Stimulated activated CD8-positive, alpha-beta memory T cell treated with anti-CD3 and anti-CD28 coated beads, Interleukin-7, amount 100 ng/mL, for 48 hours (primary cell): ENCODE data around the gene MCTP1.

Experiments
- DNase-seq, 2 donors: peaks; one replicate each; pipeline ENCODE4 v3.0.0-alpha.2; 2020; ENCODE audit warnings: low read depth in 1 of 2; ENCODE audit errors: extremely low read depth in 1 of 2

Gene MCTP1

GRCh38 chr5:94740286-94740685 is 544.6 kb downstream of the MCTP1 start:
- DNase-seq = no peak

- no peak for DNase-seq
Observed at GRCh38 chr5:94736498-94736897, 548.4 kb downstream of the MCTP1 start.

- no peak for DNase-seq
Observed at GRCh38 chr5:94731471-94731870, 553.4 kb downstream of the MCTP1 start.

DNA sequence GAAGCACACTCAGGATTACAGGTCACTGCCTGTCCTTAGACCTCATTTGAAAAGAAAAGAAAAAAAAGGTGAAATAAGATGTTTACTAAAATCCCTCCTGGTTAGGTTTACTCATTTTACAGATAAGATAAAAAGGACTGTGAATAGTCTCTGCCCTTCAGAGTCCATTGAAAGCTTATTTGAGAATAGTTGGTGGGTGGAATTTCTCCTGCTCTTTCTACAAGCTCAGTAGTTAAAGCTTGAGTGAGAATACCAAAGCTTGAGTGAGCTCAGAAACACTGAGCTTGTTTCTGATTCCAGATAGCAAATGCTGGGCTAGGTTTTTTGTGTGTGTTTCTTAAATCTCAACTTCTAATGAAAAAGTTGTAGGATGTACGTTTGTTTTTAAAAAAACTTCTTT is 559.8 kb downstream of the MCTP1 start:
- DNase-seq = no peak

- no peak for DNase-seq
Observed at GRCh38 chr5:94715768-94716167, 569.1 kb downstream of the MCTP1 start.

DNA sequence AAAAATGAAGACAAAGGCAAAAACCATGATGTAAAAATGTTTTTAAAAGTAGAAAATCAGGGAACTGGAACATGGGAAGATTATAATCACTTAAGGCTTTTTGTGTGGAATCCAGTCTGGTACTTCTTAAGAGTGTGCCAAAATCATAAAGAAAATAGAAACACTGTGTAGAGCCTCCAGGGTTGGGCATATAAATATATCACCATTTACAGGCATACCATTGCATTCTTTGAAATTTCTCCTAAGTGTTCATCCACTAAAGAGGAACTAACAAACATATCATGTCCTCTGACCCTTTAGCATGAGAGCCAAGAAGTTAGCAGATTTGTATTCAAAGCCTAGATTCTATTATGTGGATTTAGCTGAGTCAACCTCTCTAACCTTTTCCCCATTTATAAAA is 573.1 kb downstream of the MCTP1 start:
- DNase-seq = no peak

DNA sequence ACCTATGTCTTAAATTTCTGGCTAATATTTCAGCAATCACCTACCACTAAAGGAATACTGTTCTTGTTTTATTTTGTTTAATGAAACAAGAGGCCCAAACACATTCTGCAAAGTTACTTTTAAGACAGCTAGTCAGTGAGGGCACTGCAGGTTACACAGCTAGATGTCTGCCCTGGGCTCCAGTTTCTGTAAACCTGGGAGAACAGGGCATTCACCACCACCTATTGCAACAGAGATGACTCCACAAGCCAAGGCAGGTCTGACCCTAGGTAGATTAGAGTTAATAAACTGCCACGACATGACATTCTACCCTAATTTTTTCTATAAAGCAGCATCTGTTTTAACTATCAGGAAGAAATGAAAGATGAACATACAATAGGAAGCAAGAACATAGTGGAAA is 575.6 kb downstream of the MCTP1 start:
- DNase-seq = no peak

- no peak for DNase-seq
Observed at GRCh38 chr5:94707359-94707758, 577.5 kb downstream of the MCTP1 start.

GRCh38 chr5:94705427-94705826 is 579.5 kb downstream of the MCTP1 start:
- no peak for DNase-seq

DNA sequence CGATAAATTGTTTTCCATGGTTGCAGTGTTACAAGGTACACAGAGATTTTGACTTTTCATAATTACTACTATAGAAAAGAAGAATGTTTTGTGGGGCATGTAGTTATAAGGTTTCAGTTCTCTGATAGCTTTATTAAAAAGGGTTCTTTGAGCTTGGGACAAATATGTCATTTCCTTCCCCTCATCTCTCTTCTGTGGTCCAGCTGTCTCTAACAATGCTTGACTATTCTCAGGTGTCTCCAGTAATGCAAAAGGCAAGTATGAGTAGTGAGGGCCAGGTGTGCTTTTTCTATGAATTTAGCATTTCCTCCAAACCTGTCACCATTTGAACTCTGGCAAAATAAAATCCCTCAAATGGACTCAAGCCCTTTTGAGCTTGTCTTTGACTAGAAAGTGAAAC is 582.2 kb downstream of the MCTP1 start:
- no peak for DNase-seq

- DNase-seq = no peak
Observed at GRCh38 chr5:94700592-94700991, 584.3 kb downstream of the MCTP1 start.

DNA sequence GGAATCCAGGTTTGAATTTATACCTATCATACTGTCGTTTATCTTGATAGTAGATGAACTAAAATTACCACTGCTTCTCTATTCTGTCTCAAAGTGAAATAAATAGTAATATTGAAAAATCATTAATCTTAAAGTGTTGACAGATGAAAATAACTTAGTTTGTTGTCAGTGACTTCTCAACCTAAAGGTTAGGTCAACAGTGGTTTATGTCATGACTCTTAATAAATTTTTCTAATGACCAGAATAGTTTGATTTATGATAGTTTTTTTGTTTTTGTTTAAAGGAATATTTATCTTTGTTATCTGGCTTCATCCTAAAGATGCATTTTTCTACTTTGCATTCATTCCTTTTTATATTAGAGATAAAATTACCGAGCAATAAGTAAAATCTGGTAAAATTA is 585.3 kb downstream of the MCTP1 start:
- no peak for DNase-seq

DNA sequence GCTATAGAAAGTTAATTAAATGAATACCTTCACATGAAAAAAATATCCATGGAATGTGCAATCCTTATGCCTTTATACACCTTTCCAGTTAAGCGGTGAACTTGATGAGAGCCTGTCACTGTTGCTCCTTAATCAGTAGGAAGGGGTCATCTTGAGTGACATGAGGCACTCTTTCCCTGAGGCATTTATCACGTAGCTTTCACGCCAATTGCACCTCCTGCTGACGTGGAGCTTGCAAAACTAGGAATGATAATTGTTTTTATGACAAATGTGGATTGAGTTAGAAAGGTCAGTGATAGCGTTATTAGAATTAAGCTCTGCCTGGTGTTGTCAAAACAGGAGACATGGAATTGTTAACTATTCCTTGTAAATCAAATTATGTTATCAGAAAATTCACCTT is 586.7 kb downstream of the MCTP1 start:
- DNase-seq = no peak

GRCh38 chr5:94694671-94695070 is 590.2 kb downstream of the MCTP1 start:
- DNase-seq = no peak

DNA sequence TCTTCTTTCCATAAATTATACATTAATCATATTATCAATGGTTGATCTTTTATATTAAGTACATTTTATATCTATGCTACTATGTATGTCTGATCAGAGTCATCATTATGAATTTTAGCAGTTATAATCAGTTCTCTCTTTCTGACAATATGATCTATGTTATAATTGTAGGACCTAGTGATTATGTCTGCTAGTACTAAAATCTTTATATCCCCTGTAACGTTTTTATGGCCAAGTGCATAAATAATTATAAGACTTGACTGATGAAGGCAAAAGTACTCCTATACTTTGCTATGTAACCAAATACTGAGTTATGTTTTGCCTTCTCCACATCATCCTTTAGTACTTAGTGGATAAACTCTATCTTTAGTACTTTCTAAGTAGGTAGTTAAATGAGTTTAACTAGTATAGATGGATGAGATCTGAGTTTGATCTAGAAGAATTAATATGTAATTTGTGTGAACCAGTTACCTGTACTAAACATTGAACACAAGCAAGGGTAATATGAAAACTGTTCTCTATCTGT is 591.0 kb downstream of the MCTP1 start:
- no peak for DNase-seq

GRCh38 chr5:94693043-94693822 is 591.7 kb downstream of the MCTP1 start:
- no peak for DNase-seq

DNA sequence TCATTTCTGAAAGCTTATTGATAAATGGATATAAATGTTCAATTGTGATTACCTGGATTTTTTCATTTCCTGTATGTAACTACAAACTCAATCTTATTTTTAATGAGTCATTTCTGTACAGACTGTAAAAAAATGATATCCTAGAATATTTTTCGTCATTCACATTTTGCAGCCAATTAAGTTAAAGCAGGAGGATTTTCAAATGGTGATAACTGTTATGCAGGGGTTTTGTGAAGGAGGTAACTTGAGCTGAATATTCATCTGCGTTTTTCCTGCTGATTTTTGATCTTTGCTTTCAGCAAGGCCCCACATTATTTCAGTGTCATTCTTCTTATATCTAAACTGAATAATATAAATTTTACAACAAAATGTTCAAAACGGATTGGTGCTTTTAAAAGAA is 592.3 kb downstream of the MCTP1 start:
- no peak for DNase-seq

DNA sequence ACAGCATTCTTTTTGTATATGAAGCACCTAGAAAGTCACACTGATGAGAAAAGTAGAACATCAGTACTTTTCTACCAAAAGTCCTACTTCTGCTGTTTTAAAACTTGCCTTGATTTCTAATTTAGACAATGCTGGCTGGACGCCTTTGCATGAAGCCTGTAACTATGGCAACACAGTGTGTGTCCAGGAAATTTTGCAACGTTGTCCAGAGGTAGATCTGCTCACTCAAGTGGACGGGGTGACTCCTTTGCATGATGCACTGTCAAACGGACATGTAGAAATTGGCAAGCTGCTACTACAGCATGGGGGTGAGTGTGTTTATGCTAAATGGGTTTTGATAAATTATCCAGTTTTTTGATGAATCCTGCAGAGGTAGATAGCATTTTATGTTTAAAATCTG is 592.9 kb downstream of the MCTP1 start:
- DNase-seq = no peak

GRCh38 chr5:94691291-94691690 is 593.6 kb downstream of the MCTP1 start:
- no peak for DNase-seq

DNA sequence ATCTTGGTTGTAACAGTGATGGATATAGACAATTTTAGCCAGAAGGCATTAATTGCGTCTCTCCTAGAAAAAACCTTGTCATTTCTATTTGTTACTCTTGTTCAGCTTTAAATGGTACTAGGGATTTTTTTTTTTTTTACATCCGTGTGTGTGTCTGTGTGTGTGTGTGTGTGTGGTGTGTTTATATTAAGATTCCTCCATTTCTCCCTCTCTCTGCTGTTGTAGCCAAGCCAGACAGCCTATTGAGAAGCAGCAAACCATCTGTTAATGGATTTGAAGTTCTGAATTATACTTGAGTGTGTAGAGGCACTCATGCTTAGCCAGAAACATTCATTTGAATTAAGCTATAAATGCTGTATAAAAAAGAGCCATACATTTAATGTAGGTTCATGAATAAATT is 594.1 kb downstream of the MCTP1 start:
- no peak for DNase-seq

GRCh38 chr5:94689908-94690307 is 595.0 kb downstream of the MCTP1 start:
- DNase-seq = no peak

DNA sequence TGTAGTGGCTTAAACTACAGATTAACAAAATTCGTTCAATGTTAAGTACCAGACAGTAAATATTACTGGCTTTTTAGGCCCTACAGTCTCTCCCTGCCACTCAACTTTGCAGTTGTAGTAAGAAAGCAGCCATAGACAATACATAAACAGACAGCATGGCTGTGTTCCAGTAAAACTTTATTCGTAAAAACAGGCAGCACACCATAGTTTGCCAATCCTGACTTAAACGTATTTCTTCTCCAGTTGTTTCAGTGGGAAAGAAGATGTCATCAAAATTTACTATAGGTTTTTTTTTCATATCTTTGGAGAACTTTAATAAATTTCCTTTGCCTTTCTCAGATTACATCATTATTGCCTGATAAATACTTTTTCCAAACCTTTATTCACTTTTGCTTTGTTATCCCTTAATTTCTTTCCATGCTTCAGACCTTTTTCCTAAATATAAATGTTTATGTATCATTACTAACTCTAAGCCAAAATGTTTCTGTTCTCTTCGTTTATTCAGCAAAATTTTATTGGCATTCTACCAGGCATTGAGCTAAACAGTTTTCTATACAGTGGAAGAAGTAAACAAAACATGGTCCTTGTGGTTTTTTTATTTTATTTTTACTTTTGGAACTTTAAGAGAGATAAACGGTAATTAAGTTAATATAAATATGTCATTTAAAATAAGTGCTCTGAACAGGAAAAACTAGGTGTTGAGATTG is 601.9 kb downstream of the MCTP1 start:
- no peak for DNase-seq
